C4-2B (cell line): Measurements from ENCODE around the gene TMEM272.

ENCODE experiments used
- ZFX ChIP-seq: fragments of 450-650 bp; IDR thresholded peaks from 2 replicates; pipeline ENCODE4 v1.6.1; 2017
- TF ChIP-seq, protein P1 (sequence below): fragments of 450-650 bp; conservative IDR thresholded peaks from 2 replicates; pipeline ENCODE4 v1.5.1; 2017; ENCODE audit warnings: mild to moderate bottlenecking

DNA sequence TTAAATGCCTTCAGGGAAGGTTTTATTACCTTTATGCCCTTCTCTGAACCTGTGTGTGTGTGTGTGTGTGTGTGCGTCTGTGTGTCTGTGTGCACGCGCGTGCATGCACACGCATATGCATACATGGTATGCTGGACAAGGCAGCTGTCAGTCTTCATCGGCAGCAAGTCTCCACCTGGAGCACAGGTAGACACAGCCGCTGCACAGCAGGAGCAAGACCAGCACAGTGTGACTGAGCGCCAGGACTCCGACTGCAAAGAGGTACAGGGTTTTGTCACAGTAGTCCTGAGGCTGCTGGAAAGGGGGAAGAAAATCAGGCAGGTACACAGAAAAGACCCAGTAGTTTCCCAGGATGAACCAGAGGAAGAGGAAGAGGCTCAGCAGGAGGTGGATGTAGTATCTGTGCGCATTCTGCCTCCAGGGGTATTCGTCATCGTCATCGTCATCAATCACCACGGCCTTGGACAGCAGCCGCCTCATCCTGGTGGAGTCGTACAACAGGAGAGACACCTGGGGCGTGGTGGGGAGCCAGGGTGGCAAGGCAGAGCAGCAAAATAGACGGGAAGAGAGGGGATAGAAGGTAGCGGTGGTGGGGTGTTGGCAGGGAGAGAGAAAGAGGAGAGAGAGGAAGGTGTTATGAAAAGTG, 28.2 kb downstream of the TMEM272 start:
- TF ChIP-seq, protein P1, sequence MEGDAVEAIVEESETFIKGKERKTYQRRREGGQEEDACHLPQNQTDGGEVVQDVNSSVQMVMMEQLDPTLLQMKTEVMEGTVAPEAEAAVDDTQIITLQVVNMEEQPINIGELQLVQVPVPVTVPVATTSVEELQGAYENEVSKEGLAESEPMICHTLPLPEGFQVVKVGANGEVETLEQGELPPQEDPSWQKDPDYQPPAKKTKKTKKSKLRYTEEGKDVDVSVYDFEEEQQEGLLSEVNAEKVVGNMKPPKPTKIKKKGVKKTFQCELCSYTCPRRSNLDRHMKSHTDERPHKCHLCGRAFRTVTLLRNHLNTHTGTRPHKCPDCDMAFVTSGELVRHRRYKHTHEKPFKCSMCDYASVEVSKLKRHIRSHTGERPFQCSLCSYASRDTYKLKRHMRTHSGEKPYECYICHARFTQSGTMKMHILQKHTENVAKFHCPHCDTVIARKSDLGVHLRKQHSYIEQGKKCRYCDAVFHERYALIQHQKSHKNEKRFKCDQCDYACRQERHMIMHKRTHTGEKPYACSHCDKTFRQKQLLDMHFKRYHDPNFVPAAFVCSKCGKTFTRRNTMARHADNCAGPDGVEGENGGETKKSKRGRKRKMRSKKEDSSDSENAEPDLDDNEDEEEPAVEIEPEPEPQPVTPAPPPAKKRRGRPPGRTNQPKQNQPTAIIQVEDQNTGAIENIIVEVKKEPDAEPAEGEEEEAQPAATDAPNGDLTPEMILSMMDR = no peak
- TF ChIP-seq ZFX = no peak
